ENCODE measurements around the gene MACROD1. TPM values are rescaled to one million over a fixed set of nuclear protein-coding genes. Genes with fewer than 3 reads are reported as not detected.
A peak's percentile ranks its signal among the peaks of the same experiment; 100 is the strongest.

Gene MACROD1
- total and polyA plus RNA-seq, 2 of the 13 experiments (the other 11 are each of a cell fraction or from before 2014, with no cell fraction given), result 23.1 to 34.5 TPM

- TF ChIP-seq LBX2 (CRISPR knock-in tag; IDR thresholded peaks at IDR 0.05; ENCODE audit: borderline replicate concordance), result 0 out of 2 replicates have a peak, but pooled peaks have one; percentile 55
- no peak for TF ChIP-seq NFE2L1 (CRISPR knock-in tag; IDR thresholded peaks at IDR 0.05; ENCODE audit: borderline replicate concordance)
- TF ChIP-seq SYNCRIP (IDR thresholded peaks at IDR 0.05; ENCODE audit: insufficient read depth, low read depth, low read length), result no peak
- TF ChIP-seq NR3C1 (CRISPR knock-in tag; IDR thresholded peaks at IDR 0.05), result no peak
- TF ChIP-seq ZNF572 (CRISPR knock-in tag; IDR thresholded peaks at IDR 0.05), result peak; percentile 40; the same call in 1 of the 2 replicates
- no peak for TF ChIP-seq ZNF318 (CRISPR knock-in tag; IDR thresholded peaks at IDR 0.05)
- no peak for TF ChIP-seq ARID3A (IDR thresholded peaks at IDR 0.05; ENCODE audit: low read depth, low read length)
- no peak for TF ChIP-seq ZNF660 (CRISPR knock-in tag; IDR thresholded peaks at IDR 0.05; ENCODE audit: borderline replicate concordance, low read depth)
- 0 out of 2 replicates have a peak, but pooled peaks have one; percentile 50 for TF ChIP-seq ZNF510 (CRISPR knock-in tag; IDR thresholded peaks at IDR 0.05; ENCODE audit: low read depth)
- no peak for TF ChIP-seq ADNP (CRISPR knock-in tag; IDR thresholded peaks at IDR 0.05)
- TF ChIP-seq FOXA1 (IDR thresholded peaks at IDR 0.05), result no peak
- TF ChIP-seq FOXA1 (CRISPR knock-in tag; IDR thresholded peaks at IDR 0.05), result 0 out of 2 replicates have a peak, but pooled peaks have one; percentile 48
- no peak; the same call in 1 of the 2 replicates for TF ChIP-seq ZNF503 (CRISPR knock-in tag; IDR thresholded peaks at IDR 0.05)
- TF ChIP-seq ETS1 (CRISPR knock-in tag; IDR thresholded peaks at IDR 0.05), result peak; percentile 89; the same call in 1 of the 2 replicates
- TF ChIP-seq GATA4 (IDR thresholded peaks at IDR 0.05; ENCODE audit: borderline replicate concordance, low read depth), result no peak
Observed at GRCh38 chr11:63986156-63986931, 179.6 kb downstream of the MACROD1 start, which contains the start of gene OTUB1 (continued).

Measured in HepG2 (cell line).